ENCODE data around the gene PSENEN. TPM values are rescaled to one million over a fixed set of nuclear protein-coding genes. Genes with fewer than 3 reads are reported as not detected.

Gene PSENEN
- total RNA-seq: 100 to 1,000 TPM in 2 of 8 experiments, 10 to 100 TPM in 6; 56.4 to 142 (median 84.7) TPM

GRCh38 chr19:35745328-35746086 is at the start of gene PSENEN, which contains the start of gene U2AF1L4:
PSENEN (plus strand) TSS chr19:35745651; CDS start chr19:35745931, 280 bp downstream.
U2AF1L4 (minus strand) TSS chr19:35745418; CDS start chr19:35745391, 27 bp downstream.
- H3K4me3 ChIP-seq: peak within 1 kb of the TSS; percentile 97 to 99 (median 98)
- in situ Hi-C loops (cut with MboI; ENCODE audit: low pct_unique_long_range_greater_than_20kb in 2 of 9, low sequenced_read_pairs in 9 of 9, unreplicated experiment in 9 of 9): no loop called here
- ATAC-seq (replicated peaks in 6 of 8): peak; percentile 40 to 61 (median 54)
- WGBS, 10 experiments: 0 to 7% (median 1%) methylated on average over 1 to 27 of the region's 40 CpGs; no CpG with 5 or more reads in 4 of the 10 experiments
- peak within 1 kb of the TSS; percentile 99 to 100 for H3K27ac ChIP-seq
- peaks cover 16 to 22% of the 10 kb centered on the region in 2 donors for H3K4me1 ChIP-seq (replicated peaks in 1 of 2)

- WGBS, 10 experiments: 0 to 100% (median 60%) methylated on average over 1 to 2 of the region's 2 CpGs; no CpG with 5 or more reads in 3 of the 10 experiments
- no peak overlapping the region for H3K4me3 ChIP-seq
- ATAC-seq (replicated peaks in 6 of 8): no peak
- no peaks in the 10 kb centered on the region for H3K4me1 ChIP-seq (replicated peaks in 1 of 2)
- in situ Hi-C loops (cut with MboI; ENCODE audit: low pct_unique_long_range_greater_than_20kb in 2 of 9, low sequenced_read_pairs in 9 of 9, unreplicated experiment in 9 of 9): no loop called here
- H3K27ac ChIP-seq: no peak overlapping the region
Measured at GRCh38 chr19:35695895-35696422, 49.5 kb upstream of the PSENEN start.

GRCh38 chr19:35696835-35697234 is 48.6 kb upstream of the PSENEN start:
- no peak overlapping the region for H3K4me3 ChIP-seq
- 27 to 85% (median 70%) methylated on average over 2 to 4 of the region's 4 CpGs; no CpG with 5 or more reads in 3 of the 10 experiments for WGBS, 10 experiments
- no peak for ATAC-seq (replicated peaks in 6 of 8)
- in situ Hi-C loops (cut with MboI; ENCODE audit: low pct_unique_long_range_greater_than_20kb in 2 of 9, low sequenced_read_pairs in 9 of 9, unreplicated experiment in 9 of 9): no loop called here
- no peak overlapping the region for H3K27ac ChIP-seq
- H3K4me1 ChIP-seq (replicated peaks in 1 of 2): no peaks in the 10 kb centered on the region

- in situ Hi-C loops (cut with MboI; ENCODE audit: low pct_unique_long_range_greater_than_20kb in 2 of 9, low sequenced_read_pairs in 9 of 9, unreplicated experiment in 9 of 9): no loop called here
- Histone ChIP-seq H3K4me1 (replicated peaks in 1 of 2) (no peaks in the 10 kb centered on the region), H3K4me3 (peak overlapping the region; percentile 49 to 70 (median 53)), H3K27ac (peak overlapping the region in 1 of 2 donors; percentile 16)
- 0% methylated on average over 7 to 36 of the region's 50 CpGs; no CpG with 5 or more reads in 6 of the 10 experiments for WGBS, 10 experiments
- peak; percentile 98 to 99 (median 98) for ATAC-seq (replicated peaks in 6 of 8)
Measured at GRCh38 chr19:35702223-35703012, 43.0 kb upstream of the PSENEN start.

- no peak for ATAC-seq (replicated peaks in 6 of 8)
Measured at GRCh38 chr19:35703343-35703742, 42.1 kb upstream of the PSENEN start.

GRCh38 chr19:35704218-35704617 is 41.2 kb upstream of the PSENEN start, which contains the start of gene ZBTB32:
ZBTB32 (plus strand) TSS chr19:35704558; CDS start chr19:35714627, 10,069 bp downstream.
- in situ Hi-C loops (cut with MboI; ENCODE audit: low pct_unique_long_range_greater_than_20kb in 2 of 9, low sequenced_read_pairs in 9 of 9, unreplicated experiment in 9 of 9): no loop called here
- Histone ChIP-seq H3K27ac (no peak within 1 kb of the TSS), H3K4me1 (replicated peaks in 1 of 2) (no peaks in the 10 kb centered on the region), H3K4me3 (no peak within 1 kb of the TSS)
- peak in 2 of 8 experiments; percentile 8 for ATAC-seq (replicated peaks in 6 of 8)
- WGBS, 10 experiments: 0 to 60% (median 40%) methylated on average over 1 to 15 of the region's 24 CpGs; no CpG with 5 or more reads in 5 of the 10 experiments

More at GRCh38 chr19:35703343-35703742, 42.1 kb upstream of the PSENEN start:
- no peak overlapping the region for H3K27ac ChIP-seq
- no peaks in the 10 kb centered on the region for H3K4me1 ChIP-seq (replicated peaks in 1 of 2)
- in situ Hi-C loops (cut with MboI; ENCODE audit: low pct_unique_long_range_greater_than_20kb in 2 of 9, low sequenced_read_pairs in 9 of 9, unreplicated experiment in 9 of 9): no loop called here
- peak overlapping the region in 2 of 5 donors; percentile 57 to 70 for H3K4me3 ChIP-seq
- 25 to 94% (median 47%) methylated on average over 1 to 6 of the region's 9 CpGs; no CpG with 5 or more reads in 3 of the 10 experiments for WGBS, 10 experiments

GRCh38 chr19:35708391-35708790 is 37.1 kb upstream of the PSENEN start:
- no peak overlapping the region for H3K4me3 ChIP-seq
- no peak for ATAC-seq (replicated peaks in 6 of 8)
- H3K4me1 ChIP-seq (replicated peaks in 1 of 2): no peaks in the 10 kb centered on the region
- no peak overlapping the region for H3K27ac ChIP-seq
- in situ Hi-C loops (cut with MboI; ENCODE audit: low pct_unique_long_range_greater_than_20kb in 2 of 9, low sequenced_read_pairs in 9 of 9, unreplicated experiment in 9 of 9): no loop called here
- WGBS, 10 experiments: 67 to 83% (median 73%) methylated on average over 1 of the region's 1 CpG; no CpG with 5 or more reads in 6 of the 10 experiments

- no peak overlapping the region for H3K4me3 ChIP-seq
- no peak overlapping the region for H3K27ac ChIP-seq
- peaks cover 8 to 10% of the 10 kb centered on the region in 2 donors for H3K4me1 ChIP-seq (replicated peaks in 1 of 2)
- 0 to 67% (median 4%) methylated on average over 1 to 7 of the region's 13 CpGs; no CpG with 5 or more reads in 3 of the 10 experiments for WGBS, 10 experiments
- peak in 6 of 8 experiments; percentile 11 to 97 (median 45) for ATAC-seq (replicated peaks in 6 of 8)
- in situ Hi-C loops (cut with MboI; ENCODE audit: low pct_unique_long_range_greater_than_20kb in 2 of 9, low sequenced_read_pairs in 9 of 9, unreplicated experiment in 9 of 9): no loop called here
Measured at GRCh38 chr19:35710784-35711723, 34.4 kb upstream of the PSENEN start.

GRCh38 chr19:35712567-35713505 is 32.6 kb upstream of the PSENEN start:
- peak in 2 of 8 experiments; percentile 2 to 5 for ATAC-seq (replicated peaks in 6 of 8)
- no peak overlapping the region for H3K27ac ChIP-seq
- in situ Hi-C loops (cut with MboI; ENCODE audit: low pct_unique_long_range_greater_than_20kb in 2 of 9, low sequenced_read_pairs in 9 of 9, unreplicated experiment in 9 of 9): no loop called here
- no peak overlapping the region for H3K4me3 ChIP-seq
- WGBS, 10 experiments: 0 to 100% (median 52%) methylated on average over 1 to 9 of the region's 11 CpGs; no CpG with 5 or more reads in 1 of the 10 experiments
- peaks cover 8 to 11% of the 10 kb centered on the region in 2 donors for H3K4me1 ChIP-seq (replicated peaks in 1 of 2)

- in situ Hi-C loops (cut with MboI; ENCODE audit: low pct_unique_long_range_greater_than_20kb in 2 of 9, low sequenced_read_pairs in 9 of 9, unreplicated experiment in 9 of 9): no loop called here
- 0 to 80% (median 31%) methylated on average over 1 to 2 of the region's 2 CpGs; no CpG with 5 or more reads in 5 of the 10 experiments for WGBS, 10 experiments
- no peak overlapping the region for H3K4me3 ChIP-seq
- peaks cover 8 to 11% of the 10 kb centered on the region in 2 donors for H3K4me1 ChIP-seq (replicated peaks in 1 of 2)
- H3K27ac ChIP-seq: no peak overlapping the region
- no peak for ATAC-seq (replicated peaks in 6 of 8)
Measured at GRCh38 chr19:35713506-35713850, 32.0 kb upstream of the PSENEN start.

GRCh38 chr19:35713904-35714495 is 31.5 kb upstream of the PSENEN start:
- WGBS, 10 experiments: 33 to 100% (median 88%) methylated on average over 1 to 10 of the region's 12 CpGs; no CpG with 5 or more reads in 1 of the 10 experiments
- Histone ChIP-seq H3K27ac (no peak overlapping the region), H3K4me3 (no peak overlapping the region), H3K4me1 (replicated peaks in 1 of 2) (peaks cover 10 to 12% of the 10 kb centered on the region in 2 donors)
- in situ Hi-C loops (cut with MboI; ENCODE audit: low pct_unique_long_range_greater_than_20kb in 2 of 9, low sequenced_read_pairs in 9 of 9, unreplicated experiment in 9 of 9): no loop called here
- ATAC-seq (replicated peaks in 6 of 8): no peak

Data from motor neuron (in vitro differentiated cells).